GM19239 (cell line): ENCODE measurements around the gene PGLYRP3.

Experiments
- DNase-seq: peaks from one replicate; pipeline ENCODE4 v3.0.0; 2011; ENCODE audit warnings: low spot score; ENCODE audit not compliant: insufficient read length
- FAIRE-seq: peaks from 2 replicates; lab custom pipeline; 2011; peaks lifted over from hg19 to GRCh38; lab: Jason Lieb, UNC

PGLYRP3 gene, protein sequence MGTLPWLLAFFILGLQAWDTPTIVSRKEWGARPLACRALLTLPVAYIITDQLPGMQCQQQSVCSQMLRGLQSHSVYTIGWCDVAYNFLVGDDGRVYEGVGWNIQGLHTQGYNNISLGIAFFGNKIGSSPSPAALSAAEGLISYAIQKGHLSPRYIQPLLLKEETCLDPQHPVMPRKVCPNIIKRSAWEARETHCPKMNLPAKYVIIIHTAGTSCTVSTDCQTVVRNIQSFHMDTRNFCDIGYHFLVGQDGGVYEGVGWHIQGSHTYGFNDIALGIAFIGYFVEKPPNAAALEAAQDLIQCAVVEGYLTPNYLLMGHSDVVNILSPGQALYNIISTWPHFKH

GRCh38 chr1:153312570-153313186 lies at the start of gene PGLYRP3:
Gene PGLYRP3, minus strand, starts transcription at chr1:153312952. Its CDS starts 2,287 bp downstream, at chr1:153310665.
- no peak for DNase-seq
- no peak for FAIRE-seq

- FAIRE-seq (no peak), DNase-seq (no peak)
These were observed 49.5 kb upstream of the PGLYRP3 start for GRCh38 chr1:153362187-153362775.

DNA sequence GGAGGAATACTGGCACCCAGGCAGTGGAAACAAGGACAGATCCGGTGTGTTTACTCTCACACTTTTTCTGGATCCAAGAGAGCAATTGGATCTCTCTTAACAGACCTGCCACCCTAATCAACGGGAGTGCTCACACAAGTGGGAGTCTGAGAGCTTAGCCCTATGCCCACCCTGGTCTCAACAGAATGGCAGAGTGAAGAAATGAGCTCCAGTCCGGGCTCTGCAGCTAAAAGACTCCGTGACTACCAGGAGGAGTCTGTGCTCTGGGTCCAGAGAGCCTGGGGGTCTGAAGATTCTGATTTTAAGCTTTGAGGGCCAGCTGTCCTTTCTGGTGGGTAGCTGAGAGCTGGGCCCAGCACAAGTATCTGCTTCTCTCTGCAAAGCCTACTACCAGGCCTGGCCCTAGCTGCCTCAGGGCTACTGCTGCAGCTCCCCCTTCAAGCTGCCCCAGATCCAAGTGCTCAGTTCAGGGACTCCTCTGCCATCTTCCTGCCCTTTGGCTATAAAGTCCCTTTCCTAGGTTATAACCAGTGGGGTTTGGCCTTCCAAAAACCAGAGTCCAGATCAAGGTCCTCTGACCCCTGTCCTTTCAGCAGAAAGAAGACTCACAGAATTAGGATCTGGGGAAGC lies 48.8 kb upstream of the PGLYRP3 start:
- no peak for FAIRE-seq
- DNase-seq, result no peak

- no peak for DNase-seq
- FAIRE-seq, result no peak
These were observed 48.1 kb upstream of the PGLYRP3 start for GRCh38 chr1:153360592-153361479.

DNA sequence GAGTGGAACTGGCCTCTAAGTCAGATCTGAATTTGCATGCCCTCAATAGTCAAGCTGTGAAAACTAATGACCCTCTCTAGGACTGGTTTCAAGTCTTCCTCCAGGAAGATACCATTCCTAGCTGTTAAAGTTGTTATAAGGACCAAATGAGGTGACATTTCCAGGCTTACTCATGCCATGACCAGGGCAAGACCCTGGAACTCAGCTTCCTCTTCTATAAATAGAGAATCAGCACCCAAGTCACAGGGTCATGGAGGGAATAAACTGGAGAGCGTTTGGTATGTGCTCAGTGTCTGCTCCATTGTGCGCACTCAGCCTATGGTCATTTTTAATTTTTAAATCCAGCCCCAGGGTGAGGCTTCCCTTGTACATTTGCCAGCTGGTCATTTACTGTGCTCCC lies 47.4 kb upstream of the PGLYRP3 start:
- DNase-seq (no peak), FAIRE-seq (no peak)

- no peak for FAIRE-seq
- DNase-seq, result no peak
These were observed 46.5 kb upstream of the PGLYRP3 start for GRCh38 chr1:153359241-153359640.

- FAIRE-seq (no peak), DNase-seq (no peak)
These were observed 45.9 kb upstream of the PGLYRP3 start for GRCh38 chr1:153358691-153358975.

DNA sequence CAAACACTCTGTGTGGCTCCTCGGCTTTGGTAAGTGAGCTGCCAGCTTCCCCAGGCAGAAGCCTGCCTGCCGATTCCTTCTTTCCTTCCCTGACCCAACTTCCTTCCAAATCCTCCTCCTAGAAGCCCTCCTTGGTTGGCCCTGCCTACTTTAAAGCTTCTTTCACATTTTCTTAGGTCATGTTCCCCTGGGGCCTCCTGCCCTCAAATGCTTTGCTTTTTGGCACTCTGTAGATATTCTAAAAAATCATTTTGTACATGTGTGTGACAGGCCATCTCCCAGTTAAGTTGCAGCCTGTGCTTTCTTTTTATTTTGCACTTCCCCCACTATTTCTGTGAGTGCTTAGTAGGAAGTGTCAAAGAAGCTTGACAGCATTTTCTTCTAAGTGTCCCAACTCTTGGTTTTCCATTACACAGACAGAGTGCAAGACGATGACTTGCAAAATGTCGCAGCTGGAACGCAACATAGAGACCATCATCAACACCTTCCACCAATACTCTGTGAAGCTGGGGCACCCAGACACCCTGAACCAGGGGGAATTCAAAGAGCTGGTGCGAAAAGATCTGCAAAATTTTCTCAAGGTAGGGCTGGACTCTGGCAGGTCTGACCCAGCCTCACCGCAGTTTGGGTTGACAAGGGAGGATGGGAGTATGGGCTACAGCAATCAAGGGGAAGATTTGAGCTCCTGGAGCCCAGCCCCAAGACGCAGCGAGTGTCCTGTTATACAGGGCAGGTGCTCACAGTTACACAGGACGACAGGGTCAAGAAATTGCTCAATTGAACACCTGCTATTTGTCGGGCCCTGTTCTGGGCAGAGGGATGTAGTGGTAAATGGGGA lies 45.3 kb upstream of the PGLYRP3 start, which contains the start of gene S100A9:
Gene S100A9, plus strand, starts transcription at position 2 of the 838 bp plus-strand sequence. Its CDS starts 430 bp downstream, at position 432.
- DNase-seq, result no peak
- FAIRE-seq, result no peak

DNA sequence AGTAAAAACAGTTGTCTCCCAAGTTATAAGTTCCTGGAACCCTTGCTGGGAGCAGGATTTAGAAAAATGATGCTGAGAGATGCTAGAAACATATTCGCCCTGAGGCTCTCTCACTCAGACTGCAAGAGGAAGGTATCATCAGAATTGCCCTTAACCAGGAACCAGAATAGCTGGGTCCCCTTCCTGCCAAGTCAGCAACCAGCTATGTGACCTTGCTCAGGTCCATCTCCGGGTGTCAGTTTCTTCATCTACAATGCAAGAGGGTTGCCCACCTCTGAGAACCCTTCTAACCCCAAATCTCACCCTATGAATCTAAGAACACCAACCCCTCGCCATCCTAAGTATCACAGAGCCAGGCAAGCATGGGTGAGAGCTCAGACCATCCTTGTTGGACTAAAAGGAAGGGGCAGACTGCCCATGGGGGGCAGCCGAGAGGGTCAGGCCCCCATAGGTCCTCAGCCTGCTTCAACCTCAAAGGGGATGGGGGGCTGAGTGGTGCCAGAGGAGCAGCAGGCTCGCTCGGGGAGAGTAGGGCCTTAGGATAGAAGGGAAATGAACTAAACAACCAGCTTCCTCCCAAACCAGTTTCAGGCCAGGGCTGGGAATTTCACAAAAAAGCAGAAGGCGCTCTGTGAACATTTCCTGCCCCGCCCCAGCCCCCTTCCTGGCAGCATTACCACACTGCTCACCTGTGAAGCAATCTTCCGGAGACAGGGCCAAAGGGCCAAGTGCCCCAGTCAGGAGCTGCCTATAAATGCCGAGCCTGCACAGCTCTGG lies 44.5 kb upstream of the PGLYRP3 start:
- FAIRE-seq, result no peak
- DNase-seq, result no peak

DNA sequence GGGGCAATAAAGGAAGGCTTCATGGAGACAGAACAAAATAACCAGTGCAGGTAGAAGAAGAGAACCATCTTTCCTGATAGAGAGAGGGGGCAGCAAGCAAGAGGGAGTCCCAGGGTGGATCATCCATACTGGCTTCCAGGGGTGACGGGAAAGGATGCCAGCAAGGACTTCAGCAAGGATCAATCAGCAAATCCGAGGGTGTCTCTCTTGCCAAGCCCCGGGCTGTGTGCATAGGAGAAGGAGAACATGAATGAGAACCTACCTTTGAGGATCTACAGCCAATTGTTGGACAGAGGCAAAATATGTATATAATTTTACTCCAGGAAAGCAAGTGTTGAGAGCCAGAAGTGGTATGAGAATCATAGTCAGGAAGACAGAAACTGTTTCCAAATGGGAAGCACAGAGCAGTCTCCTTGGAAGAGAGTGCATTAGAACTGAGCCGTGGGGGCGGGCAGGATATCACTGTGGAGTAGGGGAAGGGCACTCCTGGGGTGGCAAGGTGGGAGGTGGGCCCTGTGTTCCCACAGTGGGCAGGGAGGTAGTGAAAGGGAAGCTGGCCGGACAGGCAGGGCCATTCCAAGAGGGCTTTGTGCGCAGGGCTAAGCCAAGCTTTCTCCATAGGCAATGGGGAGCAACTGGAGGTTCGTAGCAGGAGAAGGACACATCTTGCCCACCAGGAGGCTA lies 43.8 kb upstream of the PGLYRP3 start:
- DNase-seq, result no peak
- FAIRE-seq, result no peak

GRCh38 chr1:153355445-153356071 lies 42.8 kb upstream of the PGLYRP3 start:
- DNase-seq (no peak), FAIRE-seq (peak; percentile 73)

GRCh38 chr1:153354515-153355193 lies 41.9 kb upstream of the PGLYRP3 start:
- DNase-seq, result no peak
- FAIRE-seq, result no peak

- DNase-seq, result no peak
- no peak for FAIRE-seq
These were observed 40.6 kb upstream of the PGLYRP3 start for GRCh38 chr1:153353226-153353947.

- DNase-seq (peak; percentile 59), FAIRE-seq (peak; percentile 90)
These were observed 39.8 kb upstream of the PGLYRP3 start for GRCh38 chr1:153352523-153352922.

DNA sequence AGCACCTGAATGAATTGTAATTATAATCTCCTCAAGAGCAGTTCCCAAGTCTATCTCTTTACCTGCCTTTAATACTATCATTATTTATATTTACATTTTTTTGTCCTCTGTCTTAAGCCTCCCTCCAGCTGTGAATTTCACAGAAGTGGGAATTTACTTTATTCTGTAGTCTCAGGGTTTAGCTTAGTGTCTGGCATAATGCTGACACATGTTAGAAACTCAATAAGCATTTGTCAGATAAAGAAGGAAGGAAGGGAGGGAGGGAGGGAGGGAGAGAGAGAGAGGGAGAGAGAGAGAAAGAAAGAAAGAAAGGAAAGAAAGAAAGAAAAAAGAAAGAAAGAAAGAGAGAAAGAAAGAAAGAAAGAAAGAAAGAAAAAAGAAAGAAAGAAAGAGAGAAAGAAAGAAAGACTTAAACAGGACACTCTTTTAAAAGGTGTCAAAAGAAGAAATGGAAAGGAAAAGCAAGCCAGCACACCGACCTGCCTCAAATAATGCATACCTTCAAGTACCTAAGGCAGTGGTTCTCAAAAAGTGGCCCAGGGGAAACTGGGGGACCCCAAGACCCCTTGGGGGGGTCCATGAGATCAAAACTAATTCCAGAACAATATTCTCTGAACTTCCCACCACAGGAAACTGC lies 37.7 kb upstream of the PGLYRP3 start:
- FAIRE-seq (no peak), DNase-seq (no peak)
